GM23338 (cell line): ENCODE measurements around the gene ATXN7L2. TPM values are rescaled to one million over a fixed set of nuclear protein-coding genes. Genes with fewer than 3 reads are reported as not detected.

Experiments used
- ATAC-seq: fragments of 200-7000 bp; cut with Tn5 transposase; 3 replicates; pipeline ENCODE4 v1.9.1; 2020
- DNase-seq: peaks from one replicate; pipeline ENCODE4 v3.0.0-alpha.2; 2015; ENCODE audit warnings: low spot score
- H2AFZ ChIP-seq: fragments of 200-600 bp; sonication (generic); 2 replicates; pipeline ENCODE4 v1.8.0; 2016; ENCODE audit warnings: antibody characterized with exemption, mild to moderate bottlenecking, moderate library complexity
- H3F3A ChIP-seq: fragments of 200-600 bp; sonication (generic); replicated peaks from 2 replicates; pipeline ENCODE4 v1.8.0; 2017; ENCODE audit warnings: antibody characterized with exemption, mixed run types, low read depth
- H3K27ac ChIP-seq: fragments of 200-600 bp; sonication (generic); 2 replicates; pipeline ENCODE4 v1.6.1; 2016; ENCODE audit warnings: low read depth
- H3K27me3 ChIP-seq: fragments of 200-600 bp; sonication (generic); 2 replicates; pipeline ENCODE4 v1.8.0; 2016; ENCODE audit warnings: mild to moderate bottlenecking, mixed run types, moderate library complexity; ENCODE audit not compliant: insufficient read depth
- H3K36me3 ChIP-seq: fragments of 200-600 bp; sonication (generic); 2 replicates; pipeline ENCODE4 v1.8.0; 2016; ENCODE audit warnings: mild to moderate bottlenecking; ENCODE audit not compliant: insufficient read depth
- H3K4me1 ChIP-seq: fragments of 200-600 bp; sonication (generic); 2 replicates; pipeline ENCODE4 v1.8.0; 2016; ENCODE audit warnings: mild to moderate bottlenecking, moderate library complexity; ENCODE audit not compliant: insufficient read depth
- H3K4me2 ChIP-seq: fragments of 200-600 bp; sonication (generic); 2 replicates; pipeline ENCODE4 v1.7.1; 2017; ENCODE audit warnings: mixed run types
- H3K4me3 ChIP-seq: fragments of 200-600 bp; sonication (generic); 2 replicates; pipeline ENCODE4 v1.6.1; 2016; ENCODE audit warnings: mixed run types
- H3K79me2 ChIP-seq: fragments of 200-600 bp; sonication (generic); replicated peaks from 2 replicates; pipeline ENCODE4 v1.8.0; 2017; ENCODE audit warnings: mild to moderate bottlenecking; ENCODE audit not compliant: insufficient read depth
- H3K9me2 ChIP-seq: fragments of 200-600 bp; sonication (generic); 2 replicates; pipeline ENCODE4 v1.8.0; 2017; ENCODE audit not compliant: insufficient read depth
- H4K20me1 ChIP-seq: fragments of 200-600 bp; sonication (generic); replicated peaks from 2 replicates; pipeline ENCODE4 v1.8.0; 2017; ENCODE audit warnings: mild to moderate bottlenecking; ENCODE audit not compliant: insufficient read depth
- H3K27ac Mint-ChIP-seq: 2 replicates; pipeline ENCODE4 v1.8.0; 2020; ENCODE audit warnings: inconsistent platforms, mild to moderate bottlenecking, moderate library complexity, mixed read lengths
- H3K27me3 Mint-ChIP-seq: 3 replicates; pipeline ENCODE4 v1.8.0; 2022; ENCODE audit warnings: low read depth, mild to moderate bottlenecking, moderate library complexity, mixed read lengths, inconsistent platforms; ENCODE audit not compliant: insufficient read depth, poor library complexity
- H3K36me3 Mint-ChIP-seq: 3 replicates; pipeline ENCODE4 v1.8.0; 2021; ENCODE audit warnings: low read depth, mild to moderate bottlenecking, inconsistent platforms, moderate library complexity, mixed read lengths
- H3K4me1 Mint-ChIP-seq: 3 replicates; pipeline ENCODE4 v1.8.0; 2020; ENCODE audit warnings: mild to moderate bottlenecking, inconsistent platforms, mixed read lengths
- H3K4me3 Mint-ChIP-seq: 3 replicates; pipeline ENCODE4 v1.8.0; 2021; ENCODE audit warnings: moderate library complexity, mild to moderate bottlenecking, inconsistent platforms, mixed read lengths
- H3K9me3 Mint-ChIP-seq: 3 replicates; pipeline ENCODE4 v1.8.0; 2020; ENCODE audit warnings: moderate library complexity, mild to moderate bottlenecking, inconsistent platforms, mixed read lengths
- CREB1 ChIP-seq: fragments of 250-450 bp; sonication (Bioruptor Pico); IDR thresholded peaks from 2 replicates; pipeline ENCODE4 v1.5.0; 2020; ENCODE audit warnings: low read depth, mild to moderate bottlenecking, moderate library complexity
- EZH2 ChIP-seq: fragments of 200-600 bp; sonication (generic); IDR thresholded peaks from one replicate; pipeline ENCODE4 v1.8.0; 2017; ENCODE audit warnings: antibody characterized with exemption, mild to moderate bottlenecking, low read depth; ENCODE audit not compliant: unreplicated experiment
- EZH2phosphoT487 ChIP-seq: fragments of 200-600 bp; sonication (generic); IDR thresholded peaks from one replicate; pipeline ENCODE4 v1.8.1; 2018; ENCODE audit warnings: antibody characterized with exemption; ENCODE audit not compliant: unreplicated experiment
- NANOG ChIP-seq: IDR thresholded peaks from 2 replicates; pipeline ENCODE4 v1.6.1; 2016; ENCODE audit warnings: antibody characterized with exemption, borderline replicate concordance
- POLR2AphosphoS5 ChIP-seq: IDR thresholded peaks from 2 replicates; pipeline ENCODE4 v1.6.1; 2016; ENCODE audit warnings: antibody characterized with exemption, low read depth
- STAT1 ChIP-seq: IDR thresholded peaks from one replicate; pipeline ENCODE4 v1.6.1; 2016; ENCODE audit warnings: antibody characterized with exemption; ENCODE audit not compliant: unreplicated experiment
- ZNF114 ChIP-seq: fragments of 250-450 bp; sonication (Bioruptor Pico); IDR thresholded peaks from 2 replicates; pipeline ENCODE4 v1.5.0; 2020; ENCODE audit warnings: mild to moderate bottlenecking, moderate library complexity
- ZNF331 ChIP-seq: fragments of 250-450 bp; sonication (Bioruptor Pico); IDR thresholded peaks from 2 replicates; pipeline ENCODE4 v1.5.0; 2020; ENCODE audit warnings: low read depth, mild to moderate bottlenecking, moderate library complexity
- polyA plus RNA-seq: library from polyadenylated mRNA; unstranded; fragments of >200 nt; fragmentation: Nextera tagmentation; extraction: Ambion mirVana; gene quantifications from 2 replicates; pipeline ENCODE4 v1.2.1, GENCODE V29; 2016
- total RNA-seq: library from RNA; depleted of rRNA; stranded (reverse); fragments of >200 nt; shearing (Covaris generic); gene quantifications from 2 replicates; pipeline ENCODE4 v1.2.3, GENCODE V29; 2014
- TF ChIP-seq, protein P1 (sequence below), 2 experiments: fragments of 200-600 bp in 1 of 2; sonication (generic) in 1 of 2; conservative IDR thresholded peaks; 2 replicates each; pipeline versions ENCODE4 v1.5.1 to v1.6.1; 2016 to 2017; ENCODE audit warnings: antibody characterized with exemption in 2 of 2, low read depth in 2 of 2, mild to moderate bottlenecking in 2 of 2, moderate library complexity in 1 of 2
- TF ChIP-seq, protein P2 (sequence below): IDR thresholded peaks from one replicate; pipeline ENCODE4 v1.6.1; 2018; ENCODE audit warnings: antibody characterized with exemption; ENCODE audit not compliant: unreplicated experiment
- TF ChIP-seq, protein P3 (sequence below): fragments of 250-450 bp; sonication (Bioruptor Pico); IDR thresholded peaks from 2 replicates; pipeline ENCODE4 v1.5.0; 2020; ENCODE audit warnings: mild to moderate bottlenecking, moderate library complexity

ATXN7L2 gene
- total and polyA plus RNA-seq, 2 experiments from 2014 or later = 8.0 to 9.9 TPM

DNA sequence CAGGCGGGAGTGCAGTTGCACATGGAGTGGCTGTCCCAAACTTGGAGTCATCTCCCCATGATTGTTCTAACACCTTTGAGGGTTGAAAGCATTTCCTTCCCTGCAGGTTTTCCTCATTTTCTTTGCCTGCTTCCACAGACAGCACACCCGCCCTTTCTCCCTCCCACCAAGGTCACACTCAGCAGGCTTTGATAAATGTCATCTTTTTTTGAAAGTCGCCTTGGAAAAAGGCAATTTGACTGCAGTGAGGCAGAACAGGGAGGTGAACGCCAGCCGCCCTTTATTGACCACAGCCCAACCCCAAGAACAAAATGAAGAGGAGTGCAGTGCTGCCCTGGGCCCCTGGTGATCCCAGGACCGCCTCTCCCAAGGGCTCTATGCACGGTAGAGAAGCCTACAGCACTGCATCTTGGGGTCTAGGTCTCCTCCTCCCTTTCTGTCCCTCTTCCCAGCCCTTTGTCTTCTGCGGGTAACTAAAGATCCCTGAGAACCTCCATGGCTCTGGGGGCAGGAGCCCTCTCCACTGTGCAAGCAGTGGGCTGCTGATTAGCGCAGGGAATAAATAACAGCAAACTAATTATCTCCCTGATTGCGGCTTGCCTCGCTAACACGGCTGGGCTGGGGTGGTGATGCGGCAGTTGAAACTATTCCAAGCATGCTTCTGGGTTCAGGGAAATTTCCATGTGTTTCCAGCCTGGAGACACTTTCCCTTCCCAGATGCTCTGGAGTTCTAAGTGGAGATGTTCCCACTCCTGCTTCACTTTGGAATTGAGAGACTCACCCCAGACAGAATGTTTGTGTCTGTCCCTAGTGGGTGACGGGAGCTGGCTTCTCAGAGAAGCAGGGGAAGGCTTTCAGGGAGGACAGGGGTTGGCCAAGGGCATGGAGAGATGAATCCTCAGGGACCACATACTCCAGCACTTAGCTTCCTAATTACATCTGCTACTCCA, 37.6 kb downstream of the ATXN7L2 start:
- H3F3A ChIP-seq = no peaks in the 10 kb centered on the region
- H3K4me3 ChIP-seq = no peak overlapping the region
- H2AFZ ChIP-seq = 0 out of 2 replicates have a peak overlapping the region, but pooled peaks have one; percentile 59
- no peaks in the 10 kb centered on the region for H3K9me2 ChIP-seq
- H3K27ac ChIP-seq = no peak overlapping the region
- peaks cover 6% of the 10 kb centered on the region; the same call in 1 of the 3 replicates for H3K4me1 Mint-ChIP-seq
- no peaks in the 10 kb centered on the region for H3K79me2 ChIP-seq
- no peaks in the 10 kb centered on the region for H3K4me1 ChIP-seq
- ATAC-seq (peak; percentile 35; the same call in 1 of the 3 replicates), DNase-seq (no peak)
- no peaks in the 10 kb centered on the region for H4K20me1 ChIP-seq
- no peaks in the 10 kb centered on the region for H3K27me3 ChIP-seq
- no peak overlapping the region for H3K27ac Mint-ChIP-seq
- no peaks in the 10 kb centered on the region for H3K36me3 ChIP-seq
- H3K4me2 ChIP-seq = no peak overlapping the region
- TF ChIP-seq ZNF114 (CRISPR knock-in tag) (no peak), CREB1 (CRISPR knock-in tag) (no peak), ZNF331 (CRISPR knock-in tag) (no peak), STAT1 (no peak), POLR2AphosphoS5 (no peak), EZH2 (no peak), EZH2phosphoT487 (no peak), NANOG (no peak)
- TF ChIP-seq, protein P1, sequence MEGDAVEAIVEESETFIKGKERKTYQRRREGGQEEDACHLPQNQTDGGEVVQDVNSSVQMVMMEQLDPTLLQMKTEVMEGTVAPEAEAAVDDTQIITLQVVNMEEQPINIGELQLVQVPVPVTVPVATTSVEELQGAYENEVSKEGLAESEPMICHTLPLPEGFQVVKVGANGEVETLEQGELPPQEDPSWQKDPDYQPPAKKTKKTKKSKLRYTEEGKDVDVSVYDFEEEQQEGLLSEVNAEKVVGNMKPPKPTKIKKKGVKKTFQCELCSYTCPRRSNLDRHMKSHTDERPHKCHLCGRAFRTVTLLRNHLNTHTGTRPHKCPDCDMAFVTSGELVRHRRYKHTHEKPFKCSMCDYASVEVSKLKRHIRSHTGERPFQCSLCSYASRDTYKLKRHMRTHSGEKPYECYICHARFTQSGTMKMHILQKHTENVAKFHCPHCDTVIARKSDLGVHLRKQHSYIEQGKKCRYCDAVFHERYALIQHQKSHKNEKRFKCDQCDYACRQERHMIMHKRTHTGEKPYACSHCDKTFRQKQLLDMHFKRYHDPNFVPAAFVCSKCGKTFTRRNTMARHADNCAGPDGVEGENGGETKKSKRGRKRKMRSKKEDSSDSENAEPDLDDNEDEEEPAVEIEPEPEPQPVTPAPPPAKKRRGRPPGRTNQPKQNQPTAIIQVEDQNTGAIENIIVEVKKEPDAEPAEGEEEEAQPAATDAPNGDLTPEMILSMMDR (conservative IDR thresholded peaks at IDR 0.05; ENCODE audit: low read depth in 2 of 2) = no peak
- TF ChIP-seq, protein P2, sequence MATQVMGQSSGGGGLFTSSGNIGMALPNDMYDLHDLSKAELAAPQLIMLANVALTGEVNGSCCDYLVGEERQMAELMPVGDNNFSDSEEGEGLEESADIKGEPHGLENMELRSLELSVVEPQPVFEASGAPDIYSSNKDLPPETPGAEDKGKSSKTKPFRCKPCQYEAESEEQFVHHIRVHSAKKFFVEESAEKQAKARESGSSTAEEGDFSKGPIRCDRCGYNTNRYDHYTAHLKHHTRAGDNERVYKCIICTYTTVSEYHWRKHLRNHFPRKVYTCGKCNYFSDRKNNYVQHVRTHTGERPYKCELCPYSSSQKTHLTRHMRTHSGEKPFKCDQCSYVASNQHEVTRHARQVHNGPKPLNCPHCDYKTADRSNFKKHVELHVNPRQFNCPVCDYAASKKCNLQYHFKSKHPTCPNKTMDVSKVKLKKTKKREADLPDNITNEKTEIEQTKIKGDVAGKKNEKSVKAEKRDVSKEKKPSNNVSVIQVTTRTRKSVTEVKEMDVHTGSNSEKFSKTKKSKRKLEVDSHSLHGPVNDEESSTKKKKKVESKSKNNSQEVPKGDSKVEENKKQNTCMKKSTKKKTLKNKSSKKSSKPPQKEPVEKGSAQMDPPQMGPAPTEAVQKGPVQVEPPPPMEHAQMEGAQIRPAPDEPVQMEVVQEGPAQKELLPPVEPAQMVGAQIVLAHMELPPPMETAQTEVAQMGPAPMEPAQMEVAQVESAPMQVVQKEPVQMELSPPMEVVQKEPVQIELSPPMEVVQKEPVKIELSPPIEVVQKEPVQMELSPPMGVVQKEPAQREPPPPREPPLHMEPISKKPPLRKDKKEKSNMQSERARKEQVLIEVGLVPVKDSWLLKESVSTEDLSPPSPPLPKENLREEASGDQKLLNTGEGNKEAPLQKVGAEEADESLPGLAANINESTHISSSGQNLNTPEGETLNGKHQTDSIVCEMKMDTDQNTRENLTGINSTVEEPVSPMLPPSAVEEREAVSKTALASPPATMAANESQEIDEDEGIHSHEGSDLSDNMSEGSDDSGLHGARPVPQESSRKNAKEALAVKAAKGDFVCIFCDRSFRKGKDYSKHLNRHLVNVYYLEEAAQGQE = no peak
- TF ChIP-seq, protein P3, sequence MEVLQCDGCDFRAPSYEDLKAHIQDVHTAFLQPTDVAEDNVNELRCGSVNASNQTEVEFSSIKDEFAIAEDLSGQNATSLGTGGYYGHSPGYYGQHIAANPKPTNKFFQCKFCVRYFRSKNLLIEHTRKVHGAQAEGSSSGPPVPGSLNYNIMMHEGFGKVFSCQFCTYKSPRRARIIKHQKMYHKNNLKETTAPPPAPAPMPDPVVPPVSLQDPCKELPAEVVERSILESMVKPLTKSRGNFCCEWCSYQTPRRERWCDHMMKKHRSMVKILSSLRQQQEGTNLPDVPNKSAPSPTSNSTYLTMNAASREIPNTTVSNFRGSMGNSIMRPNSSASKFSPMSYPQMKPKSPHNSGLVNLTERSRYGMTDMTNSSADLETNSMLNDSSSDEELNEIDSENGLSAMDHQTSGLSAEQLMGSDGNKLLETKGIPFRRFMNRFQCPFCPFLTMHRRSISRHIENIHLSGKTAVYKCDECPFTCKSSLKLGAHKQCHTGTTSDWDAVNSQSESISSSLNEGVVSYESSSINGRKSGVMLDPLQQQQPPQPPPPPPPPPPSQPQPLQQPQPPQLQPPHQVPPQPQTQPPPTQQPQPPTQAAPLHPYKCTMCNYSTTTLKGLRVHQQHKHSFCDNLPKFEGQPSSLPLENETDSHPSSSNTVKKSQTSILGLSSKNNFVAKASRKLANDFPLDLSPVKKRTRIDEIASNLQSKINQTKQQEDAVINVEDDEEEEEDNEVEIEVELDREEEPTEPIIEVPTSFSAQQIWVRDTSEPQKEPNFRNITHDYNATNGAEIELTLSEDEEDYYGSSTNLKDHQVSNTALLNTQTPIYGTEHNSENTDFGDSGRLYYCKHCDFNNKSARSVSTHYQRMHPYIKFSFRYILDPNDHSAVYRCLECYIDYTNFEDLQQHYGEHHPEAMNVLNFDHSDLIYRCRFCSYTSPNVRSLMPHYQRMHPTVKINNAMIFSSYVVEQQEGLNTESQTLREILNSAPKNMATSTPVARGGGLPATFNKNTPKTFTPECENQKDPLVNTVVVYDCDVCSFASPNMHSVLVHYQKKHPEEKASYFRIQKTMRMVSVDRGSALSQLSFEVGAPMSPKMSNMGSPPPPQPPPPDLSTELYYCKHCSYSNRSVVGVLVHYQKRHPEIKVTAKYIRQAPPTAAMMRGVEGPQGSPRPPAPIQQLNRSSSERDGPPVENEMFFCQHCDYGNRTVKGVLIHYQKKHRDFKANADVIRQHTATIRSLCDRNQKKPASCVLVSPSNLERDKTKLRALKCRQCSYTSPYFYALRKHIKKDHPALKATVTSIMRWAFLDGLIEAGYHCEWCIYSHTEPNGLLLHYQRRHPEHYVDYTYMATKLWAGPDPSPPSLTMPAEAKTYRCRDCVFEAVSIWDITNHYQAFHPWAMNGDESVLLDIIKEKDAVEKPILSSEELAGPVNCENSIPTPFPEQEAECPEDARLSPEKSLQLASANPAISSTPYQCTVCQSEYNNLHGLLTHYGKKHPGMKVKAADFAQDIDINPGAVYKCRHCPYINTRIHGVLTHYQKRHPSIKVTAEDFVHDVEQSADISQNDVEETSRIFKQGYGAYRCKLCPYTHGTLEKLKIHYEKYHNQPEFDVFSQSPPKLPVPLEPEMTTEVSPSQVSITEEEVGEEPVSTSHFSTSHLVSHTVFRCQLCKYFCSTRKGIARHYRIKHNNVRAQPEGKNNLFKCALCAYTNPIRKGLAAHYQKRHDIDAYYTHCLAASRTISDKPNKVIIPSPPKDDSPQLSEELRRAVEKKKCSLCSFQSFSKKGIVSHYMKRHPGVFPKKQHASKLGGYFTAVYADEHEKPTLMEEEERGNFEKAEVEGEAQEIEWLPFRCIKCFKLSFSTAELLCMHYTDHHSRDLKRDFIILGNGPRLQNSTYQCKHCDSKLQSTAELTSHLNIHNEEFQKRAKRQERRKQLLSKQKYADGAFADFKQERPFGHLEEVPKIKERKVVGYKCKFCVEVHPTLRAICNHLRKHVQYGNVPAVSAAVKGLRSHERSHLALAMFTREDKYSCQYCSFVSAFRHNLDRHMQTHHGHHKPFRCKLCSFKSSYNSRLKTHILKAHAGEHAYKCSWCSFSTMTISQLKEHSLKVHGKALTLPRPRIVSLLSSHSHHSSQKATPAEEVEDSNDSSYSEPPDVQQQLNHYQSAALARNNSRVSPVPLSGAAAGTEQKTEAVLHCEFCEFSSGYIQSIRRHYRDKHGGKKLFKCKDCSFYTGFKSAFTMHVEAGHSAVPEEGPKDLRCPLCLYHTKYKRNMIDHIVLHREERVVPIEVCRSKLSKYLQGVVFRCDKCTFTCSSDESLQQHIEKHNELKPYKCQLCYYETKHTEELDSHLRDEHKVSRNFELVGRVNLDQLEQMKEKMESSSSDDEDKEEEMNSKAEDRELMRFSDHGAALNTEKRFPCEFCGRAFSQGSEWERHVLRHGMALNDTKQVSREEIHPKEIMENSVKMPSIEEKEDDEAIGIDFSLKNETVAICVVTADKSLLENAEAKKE (CRISPR knock-in tag) = no peak
- H3K9me3 Mint-ChIP-seq = no peaks in the 10 kb centered on the region
- H3K36me3 Mint-ChIP-seq = no peaks in the 10 kb centered on the region
- peaks cover 2% of the 10 kb centered on the region for H3K27me3 Mint-ChIP-seq
- H3K4me3 Mint-ChIP-seq = no peak overlapping the region
